H7 (cell line): ENCODE measurements around the gene SNX20. TPM values are rescaled to one million over a fixed set of nuclear protein-coding genes. Genes with fewer than 3 reads are reported as not detected.
A peak's percentile ranks its signal among the peaks of the same experiment; 100 is the strongest.

Source experiments
- DNase-seq: peaks from one replicate; pipeline ENCODE4 v3.0.0; 2012
- H3K27me3 ChIP-seq: 2 replicates; pipeline ENCODE4 v1.6.0; 2011; ENCODE audit warnings: mild to moderate bottlenecking, low read length; ENCODE audit not compliant: control insufficient read depth, insufficient read depth
- H3K36me3 ChIP-seq: replicated peaks from 2 replicates; pipeline ENCODE4 v1.5.1; 2011; ENCODE audit warnings: low read length; ENCODE audit not compliant: control insufficient read depth, insufficient read depth
- H3K4me3 ChIP-seq: 2 replicates; pipeline ENCODE4 v1.5.1; 2011; ENCODE audit warnings: low read depth, mild to moderate bottlenecking, control low read depth, low read length, moderate library complexity; ENCODE audit not compliant: insufficient read depth
- total RNA-seq: library from RNA; depleted of rRNA; stranded (reverse); fragments of >200 nt; shearing (Covaris generic); gene quantifications from 2 replicates; pipeline ENCODE4 v1.2.3, GENCODE V29; 2014; rRNA removed

The SNX20 gene
- total RNA-seq, 1 experiment from 2014 or later: not detected

DNA sequence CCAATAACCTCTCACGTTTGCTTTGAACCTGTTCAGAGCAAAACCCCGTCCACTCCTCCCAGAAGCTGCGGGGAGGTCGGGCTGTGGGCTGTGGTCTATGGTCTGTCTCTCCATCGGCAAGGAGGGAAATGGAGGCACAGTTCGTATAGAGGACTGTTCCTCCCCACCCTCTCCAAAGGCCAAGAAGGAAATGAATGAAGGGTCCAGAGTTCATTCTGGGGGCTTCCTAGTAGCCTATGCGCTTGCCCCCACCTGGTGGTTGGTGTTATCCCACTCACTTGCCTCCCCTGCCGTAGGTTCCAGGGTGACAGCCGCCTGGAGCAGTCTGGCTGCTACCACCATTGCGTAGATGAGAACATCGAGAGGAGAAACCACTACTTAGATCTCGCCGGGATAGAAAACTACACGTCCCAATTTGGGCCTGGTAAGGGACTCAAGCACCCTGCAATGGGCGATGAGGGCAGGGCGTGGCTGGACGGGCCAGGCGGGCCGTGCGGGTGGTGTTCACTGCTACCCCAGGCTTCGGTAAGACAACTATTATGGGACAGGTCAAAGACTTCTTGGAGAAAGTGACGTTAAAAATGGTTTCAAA, 49.0 kb downstream of the SNX20 start:
- no peak overlapping the region for H3K4me3 ChIP-seq
- no peaks in the 10 kb centered on the region for H3K36me3 ChIP-seq
- H3K27me3 ChIP-seq: no peaks in the 10 kb centered on the region
- no peak for DNase-seq

DNA sequence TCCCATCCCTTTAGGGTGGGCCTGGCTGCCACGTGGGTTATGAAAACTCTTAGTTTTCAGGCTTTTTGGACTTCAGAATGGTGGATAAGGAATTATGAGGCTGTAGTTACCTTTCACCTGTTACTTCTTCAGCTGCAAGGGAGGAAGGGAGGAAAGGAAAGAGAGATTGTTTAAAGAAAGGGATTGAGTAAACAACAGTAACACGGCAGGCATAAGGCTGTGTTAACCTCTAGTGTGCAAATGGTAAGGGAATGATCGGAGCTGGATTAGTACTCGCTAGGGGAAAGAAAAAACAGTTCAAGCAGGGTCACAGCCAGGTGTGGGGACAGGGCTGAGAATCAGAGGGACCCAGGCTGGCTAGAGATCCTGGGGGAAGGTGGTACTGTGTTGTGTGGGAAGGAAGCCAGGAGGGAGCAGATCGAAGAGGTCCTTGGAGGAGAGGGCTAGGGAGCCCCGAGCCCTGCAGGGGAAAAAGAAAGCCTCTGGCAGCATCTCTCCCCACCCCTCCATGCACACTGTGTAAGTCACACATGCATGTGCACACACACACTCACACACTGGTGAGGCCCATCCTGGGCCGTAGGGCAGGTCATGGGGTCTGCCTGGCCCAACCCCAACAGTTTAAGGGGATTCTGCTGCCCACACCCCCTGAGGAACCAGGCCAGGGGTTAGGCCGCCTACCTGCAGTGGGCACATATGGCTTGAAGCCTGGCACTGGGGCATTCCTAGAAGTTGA, 49.7 kb downstream of the SNX20 start:
- no peaks in the 10 kb centered on the region for H3K27me3 ChIP-seq
- no peak for DNase-seq
- H3K4me3 ChIP-seq: no peak overlapping the region
- H3K36me3 ChIP-seq: no peaks in the 10 kb centered on the region

DNA sequence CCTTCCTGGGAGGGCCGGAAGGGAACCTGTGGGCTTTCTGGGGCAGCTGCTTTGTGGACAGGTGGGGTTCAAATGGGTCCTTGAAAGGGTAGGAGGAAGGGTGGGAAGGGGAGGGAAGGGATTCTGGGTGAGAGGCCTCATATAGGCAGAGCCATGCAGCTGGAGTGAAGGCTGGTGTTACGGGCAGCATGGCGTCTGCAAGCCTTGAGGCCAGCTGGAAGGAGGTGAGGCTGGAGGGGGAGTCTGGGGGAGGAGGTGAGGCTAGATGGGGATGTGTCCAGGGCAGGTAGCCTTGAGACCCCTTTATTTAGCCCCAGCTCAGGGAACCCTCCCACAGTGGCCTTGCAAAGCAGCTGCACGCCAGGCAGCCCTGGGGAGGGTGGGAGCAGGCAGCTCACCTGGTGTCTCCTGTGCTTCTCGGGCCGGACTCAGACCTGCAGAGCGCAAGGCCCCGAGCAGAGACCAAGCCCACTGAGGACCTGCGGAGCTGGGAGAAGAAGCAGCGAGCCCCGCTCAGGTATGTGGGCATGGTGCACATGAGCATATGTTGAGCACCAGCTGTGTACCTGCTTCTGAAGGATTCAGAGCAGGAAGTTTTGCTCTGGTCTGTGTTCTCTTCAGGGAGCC, 50.6 kb downstream of the SNX20 start:
- DNase-seq: no peak
- no peaks in the 10 kb centered on the region for H3K36me3 ChIP-seq
- H3K27me3 ChIP-seq: no peaks in the 10 kb centered on the region
- H3K4me3 ChIP-seq: no peak overlapping the region

DNA sequence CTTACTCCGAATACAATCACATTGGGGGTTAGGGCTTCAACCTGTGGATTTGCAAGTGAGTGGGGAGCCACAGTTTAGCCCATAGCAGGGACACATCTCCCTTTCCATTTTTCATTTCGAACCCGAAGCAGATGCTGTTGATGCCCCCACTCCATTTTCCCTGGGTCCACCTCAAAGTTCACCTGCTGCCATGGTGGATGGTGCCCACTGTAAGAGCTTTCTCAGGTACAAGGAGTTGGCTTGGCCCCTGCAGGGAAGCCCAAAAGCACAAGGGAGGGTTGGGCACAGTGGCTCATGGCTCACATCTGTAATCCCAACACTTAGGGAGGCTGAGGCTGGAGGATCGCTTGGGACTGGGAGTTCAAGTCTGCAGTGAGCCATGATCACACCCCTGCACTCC, 51.8 kb downstream of the SNX20 start:
- no peak for DNase-seq
- H3K36me3 ChIP-seq: no peaks in the 10 kb centered on the region
- H3K27me3 ChIP-seq: no peaks in the 10 kb centered on the region
- no peak overlapping the region for H3K4me3 ChIP-seq

DNA sequence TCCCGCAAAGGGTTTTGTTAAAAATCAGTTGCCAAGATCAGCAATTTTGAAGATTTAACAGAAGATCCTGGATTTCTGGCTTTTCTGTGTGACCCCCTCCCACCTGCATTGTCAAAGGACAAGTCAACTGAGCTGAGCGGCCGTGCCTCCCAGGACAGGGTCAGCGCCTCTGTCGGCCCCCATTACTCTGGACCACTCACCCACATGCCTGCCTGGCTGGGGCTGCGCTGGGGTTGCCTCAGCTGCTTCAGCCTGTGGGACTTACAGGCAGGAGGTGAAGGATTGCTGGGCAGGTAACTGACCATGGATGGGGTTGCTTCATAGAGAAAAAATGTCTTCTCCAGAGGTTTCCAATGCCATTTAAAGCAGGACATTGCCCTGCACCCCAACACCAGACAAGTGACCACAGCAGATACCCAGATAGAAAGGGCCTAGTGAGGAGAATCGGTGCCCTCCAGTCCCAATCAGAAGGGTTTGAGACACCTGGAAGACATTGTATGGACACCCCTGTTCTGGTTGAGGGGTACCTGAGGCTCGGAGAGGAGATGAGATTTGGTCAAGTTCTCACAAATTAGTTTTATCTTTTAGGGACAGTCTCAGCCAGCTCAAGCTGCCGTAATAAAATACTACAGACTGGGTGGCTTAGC, 52.8 kb downstream of the SNX20 start:
- no peaks in the 10 kb centered on the region for H3K27me3 ChIP-seq
- no peak for DNase-seq
- no peak overlapping the region for H3K4me3 ChIP-seq
- H3K36me3 ChIP-seq: no peaks in the 10 kb centered on the region

DNA sequence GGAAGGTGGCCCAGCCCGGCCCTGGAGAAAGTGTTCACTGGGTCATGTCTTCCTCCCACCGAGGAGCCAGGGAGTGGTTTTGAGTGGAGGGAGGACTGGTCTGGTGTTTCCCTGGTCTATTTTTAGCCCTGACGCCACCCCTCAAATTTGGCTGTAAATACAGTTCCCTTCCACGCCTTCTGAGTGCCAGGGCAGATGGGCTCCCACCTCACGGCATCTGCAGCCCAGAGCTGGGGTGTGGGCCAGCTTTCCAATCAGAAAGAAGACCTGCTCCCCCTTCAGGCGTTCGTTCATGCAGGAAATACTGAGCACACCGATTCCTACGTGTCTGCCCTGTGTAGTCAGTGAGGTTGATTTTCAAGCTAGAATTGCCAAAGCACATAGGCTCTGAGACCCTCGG, 53.7 kb downstream of the SNX20 start:
- no peaks in the 10 kb centered on the region for H3K27me3 ChIP-seq
- H3K4me3 ChIP-seq: no peak overlapping the region
- no peaks in the 10 kb centered on the region for H3K36me3 ChIP-seq
- peak; percentile 84 for DNase-seq

GRCh38 chr16:50626868-50627267, 54.2 kb downstream of the SNX20 start:
- Histone ChIP-seq H3K27me3 (no peaks in the 10 kb centered on the region), H3K36me3 (no peaks in the 10 kb centered on the region), H3K4me3 (no peak overlapping the region)
- DNase-seq: no peak

GRCh38 chr16:50625374-50625773, 55.7 kb downstream of the SNX20 start:
- Histone ChIP-seq H3K36me3 (no peaks in the 10 kb centered on the region), H3K4me3 (no peak overlapping the region), H3K27me3 (no peaks in the 10 kb centered on the region)
- DNase-seq: no peak

DNA sequence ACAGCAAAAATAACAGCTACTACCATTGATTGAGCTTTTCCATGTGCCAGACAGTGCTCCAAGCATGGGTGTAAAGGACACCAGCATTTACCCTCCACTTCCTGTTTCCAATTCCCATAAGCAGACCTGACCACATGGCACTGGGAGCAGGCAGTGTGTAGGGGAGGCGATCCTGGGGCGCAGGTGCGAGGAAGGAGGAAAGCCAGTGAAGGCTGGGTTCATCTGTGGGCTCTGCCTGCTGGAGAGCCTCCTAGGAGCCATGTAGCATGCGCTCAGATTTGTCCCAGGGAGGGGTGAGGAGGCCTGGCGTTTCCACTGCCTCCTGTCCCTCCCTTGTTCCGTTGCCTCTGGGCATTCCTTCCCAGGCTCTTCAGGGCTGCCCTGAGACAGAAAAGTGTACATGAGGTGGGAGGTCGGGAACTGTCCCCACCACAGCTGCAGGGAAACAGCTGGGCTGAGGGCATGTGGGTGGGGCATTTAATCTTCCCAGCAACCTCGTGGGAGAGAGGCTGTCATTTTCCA, 56.6 kb downstream of the SNX20 start:
- no peak overlapping the region for H3K4me3 ChIP-seq
- H3K27me3 ChIP-seq: no peaks in the 10 kb centered on the region
- no peak for DNase-seq
- no peaks in the 10 kb centered on the region for H3K36me3 ChIP-seq

- Histone ChIP-seq H3K4me3 (no peak overlapping the region), H3K27me3 (no peaks in the 10 kb centered on the region), H3K36me3 (no peaks in the 10 kb centered on the region)
- DNase-seq: no peak
Observed at GRCh38 chr16:50622643-50623369, 58.3 kb downstream of the SNX20 start.

DNA sequence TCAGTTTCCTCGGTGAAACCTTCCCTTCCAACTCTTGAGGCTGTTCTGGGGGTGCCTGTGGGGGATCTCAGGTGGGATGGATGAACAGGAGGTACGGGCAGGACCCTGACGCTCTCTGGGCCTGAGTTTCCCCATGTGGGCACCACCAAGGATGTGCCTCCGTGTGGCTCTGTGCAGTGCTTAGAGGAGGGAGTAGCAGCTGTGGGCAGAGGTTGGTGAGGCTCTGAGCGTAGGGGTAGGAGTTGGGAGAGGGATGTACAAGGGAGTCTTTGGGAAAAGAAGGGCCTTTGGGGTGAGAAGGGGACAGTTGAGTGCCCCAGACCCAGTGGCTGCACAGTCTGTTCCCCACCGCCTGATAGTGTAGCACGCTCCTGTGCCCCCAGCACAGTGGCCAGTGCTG, 59.1 kb downstream of the SNX20 start:
- Histone ChIP-seq H3K27me3 (no peaks in the 10 kb centered on the region), H3K36me3 (no peaks in the 10 kb centered on the region)
- no peak for DNase-seq

More for the DNA sequence above, 59.1 kb downstream of the SNX20 start:
- H3K4me3 ChIP-seq: no peak overlapping the region

Other genes with a start within 250 kb of the SNX20 start
- gene NKD1, start 132.9 kb downstream of the SNX20 start, total RNA-seq: 1.1 and 1.2 TPM in 2 replicates
- gene NOD2, start 12.3 kb upstream of the SNX20 start, total RNA-seq: 0.33 TPM in 1 of 2 replicates, not detected in the other
- gene CYLD, start 60.8 kb upstream of the SNX20 start, total RNA-seq: 5.0 and 6.2 TPM in 2 replicates